ENCODE results near the gene EEF1AKMT3. TPM values are rescaled to one million over a fixed set of nuclear protein-coding genes. Genes with fewer than 3 reads are reported as not detected.

The EEF1AKMT3 gene
- polyA plus RNA-seq, 1 experiment: 7.6 TPM

DNA sequence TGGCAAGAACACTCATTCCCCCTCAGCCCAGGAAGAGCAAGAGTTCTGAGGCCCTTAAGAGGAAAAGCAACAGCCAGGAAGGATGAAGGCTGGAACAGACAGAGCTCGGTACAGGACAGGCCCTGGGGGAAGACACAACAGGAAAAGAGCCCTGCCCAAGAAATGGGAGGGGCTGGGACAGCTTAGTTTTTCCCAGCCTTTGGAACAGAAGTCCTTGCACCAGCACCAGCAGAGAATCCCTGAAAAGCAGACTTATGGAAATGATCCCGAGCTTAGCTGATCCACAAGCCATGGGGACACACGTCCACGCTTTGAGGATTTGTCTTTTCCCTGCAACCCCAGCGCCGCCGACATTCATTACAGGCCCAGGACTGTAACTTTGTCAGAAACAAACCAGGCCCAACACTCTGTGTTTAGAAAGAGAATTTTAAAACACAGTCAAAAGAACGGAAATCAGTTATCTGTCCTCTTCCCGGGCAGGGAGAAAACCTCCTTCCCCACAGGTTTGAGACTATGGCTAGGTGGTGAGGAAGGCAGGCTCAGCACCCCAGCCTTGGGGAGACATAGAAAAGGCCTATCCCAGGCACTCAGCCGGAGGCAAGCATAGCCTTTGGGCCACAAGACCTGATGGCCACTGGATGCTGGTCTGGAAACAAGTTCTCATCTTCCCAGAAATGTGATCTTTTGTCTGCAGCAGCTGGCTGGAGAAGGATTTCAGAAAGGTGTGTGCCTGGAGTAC lies 50.1 kb downstream of the EEF1AKMT3 start:
- CTCF ChIA-PET: interaction anchor here (1.3 kb wide), 1 partner anchor 83 kb away, joined by 4 read pairs; no protein-coding TSS in a partner anchor
- Histone ChIP-seq H3K27ac (ENCODE audit: low read depth, low read length) (peak overlapping the region; percentile 11), H3K4me3 (ENCODE audit: low read depth, low read length) (no peak overlapping the region), H3K9me3 (ENCODE audit: control insufficient read depth, insufficient read depth, low read length) (no peaks in the 10 kb centered on the region), H3K27me3 (ENCODE audit: control insufficient read depth, insufficient read depth, low read length) (no peaks in the 10 kb centered on the region)
- no peak for DNase-seq (ENCODE audit: low read depth, low spot score)
- TF ChIP-seq, protein P1, sequence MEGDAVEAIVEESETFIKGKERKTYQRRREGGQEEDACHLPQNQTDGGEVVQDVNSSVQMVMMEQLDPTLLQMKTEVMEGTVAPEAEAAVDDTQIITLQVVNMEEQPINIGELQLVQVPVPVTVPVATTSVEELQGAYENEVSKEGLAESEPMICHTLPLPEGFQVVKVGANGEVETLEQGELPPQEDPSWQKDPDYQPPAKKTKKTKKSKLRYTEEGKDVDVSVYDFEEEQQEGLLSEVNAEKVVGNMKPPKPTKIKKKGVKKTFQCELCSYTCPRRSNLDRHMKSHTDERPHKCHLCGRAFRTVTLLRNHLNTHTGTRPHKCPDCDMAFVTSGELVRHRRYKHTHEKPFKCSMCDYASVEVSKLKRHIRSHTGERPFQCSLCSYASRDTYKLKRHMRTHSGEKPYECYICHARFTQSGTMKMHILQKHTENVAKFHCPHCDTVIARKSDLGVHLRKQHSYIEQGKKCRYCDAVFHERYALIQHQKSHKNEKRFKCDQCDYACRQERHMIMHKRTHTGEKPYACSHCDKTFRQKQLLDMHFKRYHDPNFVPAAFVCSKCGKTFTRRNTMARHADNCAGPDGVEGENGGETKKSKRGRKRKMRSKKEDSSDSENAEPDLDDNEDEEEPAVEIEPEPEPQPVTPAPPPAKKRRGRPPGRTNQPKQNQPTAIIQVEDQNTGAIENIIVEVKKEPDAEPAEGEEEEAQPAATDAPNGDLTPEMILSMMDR (IDR thresholded peaks at IDR 0.05; ENCODE audit: low read depth, low read length): no peak
- POLR2A ChIA-PET: no interaction called here

DNA sequence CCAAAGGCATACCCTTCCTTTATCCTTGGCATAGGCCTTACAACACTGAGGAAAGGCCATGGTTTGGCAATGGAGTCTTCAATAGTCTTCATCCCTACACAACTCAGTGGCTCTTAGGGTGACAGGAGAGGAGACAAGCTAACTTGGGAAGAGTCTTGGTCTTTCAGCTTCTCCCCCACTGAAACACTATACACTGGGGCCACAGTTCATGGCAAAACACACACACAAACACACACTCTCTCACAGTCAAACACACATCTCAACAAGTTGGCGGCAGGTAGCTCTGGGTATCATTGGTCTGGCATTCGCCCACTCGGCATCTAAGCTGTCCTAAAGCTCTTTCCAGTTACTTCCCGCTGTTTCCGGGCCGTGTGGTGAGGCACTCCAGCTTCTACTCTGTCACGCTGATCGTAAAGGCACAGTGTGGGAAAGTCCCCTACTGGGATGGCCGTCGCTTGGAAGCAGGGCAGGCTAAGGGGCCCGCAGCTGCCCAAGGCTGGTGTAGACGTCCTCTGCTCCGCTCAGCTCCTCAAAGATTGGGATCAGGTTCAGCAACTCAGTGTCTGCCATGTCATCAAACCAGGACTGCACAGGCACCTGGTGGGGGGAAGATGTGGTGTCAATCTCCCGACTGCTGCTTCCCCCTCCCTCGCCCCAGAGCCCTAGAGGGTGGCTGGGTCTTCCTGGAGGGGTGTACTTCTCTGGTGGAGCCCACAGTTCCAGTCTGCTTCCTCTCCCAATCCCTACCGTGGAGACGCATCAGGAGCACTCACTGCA lies 50.9 kb downstream of the EEF1AKMT3 start:
- no peak for DNase-seq (ENCODE audit: low read depth, low spot score)
- ChIA-PET CTCF (interaction anchor here (0.8 to 7.8 kb wide), 3 partner anchors 40 to 83 kb away, joined by 3 to 63 read pairs (median 4); partner anchors contain the start of gene TSFM), POLR2A (no interaction called here)
- H3K4me3 ChIP-seq (ENCODE audit: low read depth, low read length): no peak overlapping the region
- TF ChIP-seq, protein P1 (IDR thresholded peaks at IDR 0.05; ENCODE audit: low read depth, low read length): no peak
- H3K27ac ChIP-seq (ENCODE audit: low read depth, low read length): no peak overlapping the region
- H3K27me3 ChIP-seq (ENCODE audit: control insufficient read depth, insufficient read depth, low read length): no peaks in the 10 kb centered on the region
- no peaks in the 10 kb centered on the region for H3K9me3 ChIP-seq (ENCODE audit: control insufficient read depth, insufficient read depth, low read length)

DNA sequence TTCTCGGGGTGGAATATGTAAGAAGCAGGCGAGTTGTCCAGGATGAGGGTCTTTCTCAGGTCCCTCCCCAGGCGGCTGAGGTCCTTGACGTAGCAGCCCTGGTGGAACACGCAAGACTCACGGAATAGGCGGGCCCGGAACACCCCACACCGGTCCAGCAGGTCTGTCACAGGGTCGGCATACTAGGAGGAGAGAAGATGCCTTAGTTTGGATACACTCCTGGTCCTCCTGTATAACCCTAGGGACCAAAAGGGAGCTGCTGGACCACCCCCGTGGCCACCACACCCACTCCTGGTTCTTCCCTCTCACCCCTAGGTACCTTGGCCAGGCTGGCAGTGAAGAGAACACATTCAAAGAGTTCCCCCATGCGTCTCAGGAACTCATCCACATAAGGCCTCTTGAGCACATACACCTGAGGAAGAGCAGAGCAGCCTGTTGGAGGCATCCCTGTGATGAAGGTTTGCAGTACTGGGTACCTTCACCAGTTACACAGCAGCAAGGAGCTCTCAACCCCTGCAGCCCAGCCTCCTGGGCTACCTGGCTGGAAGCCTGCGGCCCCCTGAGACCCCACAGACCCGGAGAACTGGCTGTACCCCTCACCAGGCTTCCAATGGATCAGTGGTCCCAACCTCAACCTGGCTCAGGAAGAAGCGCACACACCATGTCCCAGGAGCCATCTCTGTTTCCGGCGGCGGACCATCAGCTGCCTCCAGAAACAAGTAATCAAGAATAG lies 51.7 kb downstream of the EEF1AKMT3 start:
- ChIA-PET POLR2A (interaction anchor here (0.6 kb wide), 1 partner anchor 31 kb away, joined by 4 read pairs; no protein-coding TSS in a partner anchor), CTCF (interaction anchor here (0.6 to 7.8 kb wide), 4 partner anchors 12 to 81 kb away, joined by 3 to 63 read pairs (median 4); partner anchors contain the start of gene TSFM)
- Histone ChIP-seq H3K9me3 (ENCODE audit: control insufficient read depth, insufficient read depth, low read length) (no peaks in the 10 kb centered on the region), H3K4me3 (ENCODE audit: low read depth, low read length) (no peak overlapping the region), H3K27ac (ENCODE audit: low read depth, low read length) (no peak overlapping the region), H3K27me3 (ENCODE audit: control insufficient read depth, insufficient read depth, low read length) (no peaks in the 10 kb centered on the region)
- no peak for DNase-seq (ENCODE audit: low read depth, low spot score)
- TF ChIP-seq, protein P1 (IDR thresholded peaks at IDR 0.05; ENCODE audit: low read depth, low read length): no peak

DNA sequence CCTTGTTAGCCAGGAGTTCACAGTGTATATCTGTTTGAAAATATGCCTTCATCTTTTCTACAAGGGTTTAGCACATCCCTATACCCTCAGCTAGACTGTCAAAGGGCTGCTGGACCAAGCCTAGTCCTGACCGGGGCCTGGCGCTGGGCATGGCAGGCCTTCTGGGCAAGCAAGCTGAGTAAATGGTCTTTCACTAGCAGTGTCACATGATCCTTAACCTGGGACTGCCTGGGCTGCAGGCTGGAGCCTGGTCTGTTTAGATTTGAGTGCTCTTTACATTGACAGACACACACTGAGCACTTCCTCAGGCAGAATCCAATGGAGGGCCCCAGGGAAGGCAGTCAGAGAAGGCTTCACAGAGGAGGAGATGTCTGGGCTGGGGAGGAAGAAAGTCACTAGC lies 53.0 kb downstream of the EEF1AKMT3 start:
- TF ChIP-seq, protein P1 (IDR thresholded peaks at IDR 0.05; ENCODE audit: low read depth, low read length): no peak
- CTCF ChIA-PET: interaction anchor here (1.2 to 7.8 kb wide), 3 partner anchors 10 to 80 kb away, joined by 5 to 63 read pairs (median 5); no protein-coding TSS in a partner anchor
- DNase-seq (ENCODE audit: low read depth, low spot score): no peak
- Histone ChIP-seq H3K27me3 (ENCODE audit: control insufficient read depth, insufficient read depth, low read length) (no peaks in the 10 kb centered on the region), H3K27ac (ENCODE audit: low read depth, low read length) (no peak overlapping the region), H3K9me3 (ENCODE audit: control insufficient read depth, insufficient read depth, low read length) (no peaks in the 10 kb centered on the region), H3K4me3 (ENCODE audit: low read depth, low read length) (no peak overlapping the region)
- POLR2A ChIA-PET: interaction anchor here (0.9 kb wide), 1 partner anchor 9 kb away, joined by 3 read pairs; no protein-coding TSS in a partner anchor
